CD8-positive, alpha-beta memory T cell (primary cell): ENCODE measurements around the gene CNIH2. TPM values are rescaled to one million over a fixed set of nuclear protein-coding genes. Genes with fewer than 3 reads are reported as not detected.
"Not testable (repeated sequence)": the region's sequence is repeated elsewhere in the genome, so short reads cannot be mapped to it uniquely, and the experiment has no call there.

Experiments
- CTCF ChIA-PET: fragments of 350-600 bp; sonication (Branson Sonifier 250); formaldehyde crosslinking; loops from one replicate; lab custom pipeline; 2021; ENCODE audit warnings: antibody characterized with exemption; lab: Charles Lee
- POLR2A ChIA-PET: fragments of 350-600 bp; sonication (Branson Sonifier 250); formaldehyde crosslinking; loops from one replicate; lab custom pipeline; 2021; ENCODE audit warnings: antibody characterized with exemption; lab: Charles Lee
- DNase-seq, 5 donors: peaks; one replicate each; pipeline versions ENCODE4 v3.0.0 to v3.0.0-alpha.2; 2020 to 2022; ENCODE audit warnings: mixed read lengths in 1 of 5
- H3K27ac ChIP-seq: one replicate; pipeline ENCODE4 v1.7.0; 2013; ENCODE audit warnings: low read depth, mild to moderate bottlenecking, low read length, moderate library complexity
- H3K27me3 ChIP-seq: 2 replicates; pipeline ENCODE4 v1.7.0; 2013; ENCODE audit warnings: low read length, mild to moderate bottlenecking; ENCODE audit not compliant: insufficient read depth, poor library complexity, severe bottlenecking
- H3K36me3 ChIP-seq: 2 replicates; pipeline ENCODE4 v1.7.0; 2013; ENCODE audit warnings: mild to moderate bottlenecking, low read length, moderate library complexity; ENCODE audit not compliant: insufficient read depth
- H3K4me1 ChIP-seq: 2 replicates; pipeline ENCODE4 v1.7.0; 2013; ENCODE audit warnings: mild to moderate bottlenecking, low read length, moderate library complexity; ENCODE audit not compliant: insufficient read depth
- H3K4me3 ChIP-seq: 2 replicates; pipeline ENCODE4 v1.7.0; 2013; ENCODE audit warnings: mild to moderate bottlenecking, low read length
- H3K9me3 ChIP-seq: 2 replicates; pipeline ENCODE4 v1.7.0; 2013; ENCODE audit warnings: mild to moderate bottlenecking, low read length
- H3K27ac Mint-ChIP-seq, 8 donors: one replicate each; pipeline ENCODE4 v1.8.0; 2020 to 2021; ENCODE audit warnings: mixed read lengths in 8 of 8, mild to moderate bottlenecking in 6 of 8, inconsistent platforms in 3 of 8, moderate library complexity in 3 of 8
- H3K27me3 Mint-ChIP-seq, 2 donors: one replicate each; pipeline ENCODE4 v1.8.0; 2020 to 2021; ENCODE audit warnings: mixed read lengths in 2 of 2, mild to moderate bottlenecking in 1 of 2, moderate library complexity in 1 of 2
- H3K36me3 Mint-ChIP-seq, 3 donors: one replicate each; pipeline ENCODE4 v1.8.0; 2020 to 2021; ENCODE audit warnings: mixed read lengths in 3 of 3, inconsistent platforms in 1 of 3, mild to moderate bottlenecking in 1 of 3
- H3K4me1 Mint-ChIP-seq, 3 donors: one replicate each; pipeline ENCODE4 v1.8.0; 2020 to 2021; ENCODE audit warnings: mixed read lengths in 3 of 3, inconsistent platforms in 1 of 3, mild to moderate bottlenecking in 1 of 3
- H3K4me3 Mint-ChIP-seq, 7 donors: one replicate each; pipeline ENCODE4 v1.8.0; 2020 to 2021; ENCODE audit warnings: mixed read lengths in 7 of 7, mild to moderate bottlenecking in 6 of 7, moderate library complexity in 4 of 7, inconsistent platforms in 2 of 7
- H3K9me3 Mint-ChIP-seq, 5 donors: one replicate each; pipeline ENCODE4 v1.8.0; 2020 to 2022; ENCODE audit warnings: mixed read lengths in 5 of 5, mild to moderate bottlenecking in 3 of 5, moderate library complexity in 2 of 5, inconsistent platforms in 1 of 5
- polyA plus RNA-seq: library from polyadenylated mRNA; unstranded; fragments of 300-500 nt; fragmentation: Illumina TruSeq; gene quantifications from one replicate; pipeline ENCODE4 v1.2.3, GENCODE V29; 2021
- total RNA-seq, 2 experiments: library from RNA; stranded (reverse); gene quantifications; one replicate each; pipeline ENCODE4 v1.2.3, GENCODE V29; 2021

The CNIH2 gene
- total and polyA plus RNA-seq, 3 experiments from 2014 or later: 2.7 to 2.8 TPM; not detected in 1

GRCh38 chr11:66277064-66277463 lies 911 bp upstream of the CNIH2 start:
- Mint-ChIP-seq H3K4me3 (peak overlapping the region in 5 of 7 donors; percentile 7 to 57 (median 44)), H3K4me1 (peaks cover 37 to 59% (median 43%) of the 10 kb centered on the region in 3 donors), H3K36me3 (peaks cover 6 to 48% (median 13%) of the 10 kb centered on the region in 3 donors), H3K27ac (peak overlapping the region in 7 of 8 donors; percentile 21 to 79 (median 66))
- H3K9me3 ChIP-seq, H3K27ac ChIP-seq, DNase-seq, H3K4me3 ChIP-seq, H3K9me3 Mint-ChIP-seq, H3K27me3 Mint-ChIP-seq, H3K27me3 ChIP-seq: not testable (repeated sequence)
- ChIA-PET CTCF (interaction anchor here (0.8 kb wide), 1 partner anchor 12 kb away, joined by 3 read pairs; the partner anchor contains the start of gene YIF1A), POLR2A (interaction anchor here (0.8 to 1.0 kb wide), 2 partner anchors 11 to 12 kb away, joined by 3 to 4 read pairs; partner anchors contain the start of gene YIF1A)
- peaks cover 37% of the 10 kb centered on the region for H3K4me1 ChIP-seq
- H3K36me3 ChIP-seq: peaks cover 31% of the 10 kb centered on the region

- peak overlapping the region in 7 of 8 donors; percentile 19 to 96 (median 85) for H3K27ac Mint-ChIP-seq
- no peaks in the 10 kb centered on the region for H3K27me3 ChIP-seq
- CTCF ChIA-PET: interaction anchor here (1.1 kb wide), 1 partner anchor 22 kb away, joined by 8 read pairs; no protein-coding TSS in a partner anchor
- peaks cover 0 to 7% of the 10 kb centered on the region in 2 donors for H3K27me3 Mint-ChIP-seq
- peak in 1 of 5 donors; percentile 63 for DNase-seq
- no peaks in the 10 kb centered on the region for H3K9me3 Mint-ChIP-seq
- peak overlapping the region; percentile 61 to 89 (median 67) for H3K4me3 Mint-ChIP-seq
- POLR2A ChIA-PET: interaction anchor here (0.6 to 1.0 kb wide), 4 partner anchors 11 to 944 kb away, joined by 3 to 6 read pairs (median 4); partner anchors contain the start of gene YIF1A
- no peak overlapping the region for H3K4me3 ChIP-seq
- H3K36me3 ChIP-seq: peaks cover 17% of the 10 kb centered on the region
- peaks cover 32% of the 10 kb centered on the region for H3K4me1 ChIP-seq
- no peaks in the 10 kb centered on the region for H3K9me3 ChIP-seq
- H3K27ac ChIP-seq: no peak overlapping the region
- peaks cover 36 to 57% (median 41%) of the 10 kb centered on the region in 3 donors for H3K4me1 Mint-ChIP-seq
- H3K36me3 Mint-ChIP-seq: peaks cover 2 to 34% (median 5%) of the 10 kb centered on the region in 3 donors
These were observed 552 bp downstream of the CNIH2 start for GRCh38 chr11:66278363-66279091.

GRCh38 chr11:66279092-66279734 lies 1.2 kb downstream of the CNIH2 start:
- Mint-ChIP-seq H3K4me1 (peaks cover 31 to 52% (median 35%) of the 10 kb centered on the region in 3 donors), H3K4me3 (peak overlapping the region; percentile 57 to 75 (median 64)), H3K36me3 (peaks cover 0 to 29% (median under 1%) of the 10 kb centered on the region in 3 donors), H3K9me3 (no peaks in the 10 kb centered on the region), H3K27me3 (peaks cover 0 to 7% of the 10 kb centered on the region in 2 donors), H3K27ac (peak overlapping the region in 7 of 8 donors; percentile 19 to 96 (median 80))
- CTCF ChIA-PET: interaction anchor here (0.8 to 1.1 kb wide), 3 partner anchors 10 to 57 kb away, joined by 3 to 8 read pairs (median 3); partner anchors contain the start of gene YIF1A
- Histone ChIP-seq H3K4me3 (no peak overlapping the region), H3K27me3 (no peaks in the 10 kb centered on the region), H3K36me3 (peaks cover 13% of the 10 kb centered on the region), H3K9me3 (no peaks in the 10 kb centered on the region), H3K4me1 (peaks cover 30% of the 10 kb centered on the region), H3K27ac (no peak overlapping the region)
- POLR2A ChIA-PET: interaction anchor here (0.6 to 1.0 kb wide), 6 partner anchors 10 to 944 kb away, joined by 3 to 6 read pairs (median 4); partner anchors contain the start of gene YIF1A
- DNase-seq: no peak

- Mint-ChIP-seq H3K4me1 (peaks cover 29 to 48% (median 33%) of the 10 kb centered on the region in 3 donors), H3K9me3 (no peaks in the 10 kb centered on the region), H3K4me3 (peak overlapping the region in 2 of 7 donors; percentile 78 to 79), H3K27me3 (peaks cover 0 to 7% of the 10 kb centered on the region in 2 donors), H3K27ac (peak overlapping the region in 2 of 8 donors; percentile 11 to 97), H3K36me3 (peaks cover 0 to 22% (median 0%) of the 10 kb centered on the region in 3 donors)
- H3K27me3 ChIP-seq: no peaks in the 10 kb centered on the region
- H3K36me3 ChIP-seq: peaks cover 3% of the 10 kb centered on the region
- H3K4me1 ChIP-seq: peaks cover 30% of the 10 kb centered on the region
- POLR2A ChIA-PET: interaction anchor here (1.0 kb wide), 2 partner anchors 9 to 10 kb away, joined by 3 to 5 read pairs; partner anchors contain the start of gene YIF1A
- no peak overlapping the region for H3K27ac ChIP-seq
- CTCF ChIA-PET: interaction anchor here (0.6 kb wide), 1 partner anchor 9 kb away, joined by 3 read pairs; no protein-coding TSS in a partner anchor
- H3K4me3 ChIP-seq: no peak overlapping the region
- no peaks in the 10 kb centered on the region for H3K9me3 ChIP-seq
- no peak for DNase-seq
These were observed 2.5 kb downstream of the CNIH2 start for GRCh38 chr11:66280428-66280827.

- peak overlapping the region in 7 of 8 donors; percentile 59 to 97 (median 91) for H3K27ac Mint-ChIP-seq
- no peaks in the 10 kb centered on the region for H3K36me3 ChIP-seq
- no peak overlapping the region for H3K4me3 ChIP-seq
- peaks cover 0 to 7% of the 10 kb centered on the region in 2 donors for H3K27me3 Mint-ChIP-seq
- H3K4me3 Mint-ChIP-seq: peak overlapping the region in 6 of 7 donors; percentile 5 to 79 (median 56)
- H3K27ac ChIP-seq: no peak overlapping the region
- H3K9me3 ChIP-seq: no peaks in the 10 kb centered on the region
- peaks cover 0 to 19% (median 0%) of the 10 kb centered on the region in 3 donors for H3K36me3 Mint-ChIP-seq
- no peaks in the 10 kb centered on the region for H3K9me3 Mint-ChIP-seq
- CTCF ChIA-PET: interaction anchor here (2.5 to 6.5 kb wide), 3 partner anchors 9 to 58 kb away, joined by 20 to 74 read pairs (median 25); no protein-coding TSS in a partner anchor
- peaks cover 29 to 48% (median 34%) of the 10 kb centered on the region in 3 donors for H3K4me1 Mint-ChIP-seq
- H3K27me3 ChIP-seq: no peaks in the 10 kb centered on the region
- POLR2A ChIA-PET: interaction anchor here (1.0 kb wide), 2 partner anchors 8 to 11 kb away, joined by 3 to 5 read pairs; partner anchors contain the start of gene YIF1A
- no peak for DNase-seq
- H3K4me1 ChIP-seq: peaks cover 30% of the 10 kb centered on the region
These were observed 3.0 kb downstream of the CNIH2 start for GRCh38 chr11:66281001-66281400.

- H3K36me3 ChIP-seq: no peaks in the 10 kb centered on the region
- H3K4me3 ChIP-seq: no peak overlapping the region
- no peaks in the 10 kb centered on the region for H3K27me3 ChIP-seq
- no peaks in the 10 kb centered on the region for H3K9me3 ChIP-seq
- peak overlapping the region; percentile 20 for H3K27ac ChIP-seq
- Mint-ChIP-seq H3K27ac (peak overlapping the region; percentile 50 to 97 (median 92)), H3K27me3 (peaks cover 0 to 7% of the 10 kb centered on the region in 2 donors), H3K36me3 (peaks cover 0 to 10% (median 0%) of the 10 kb centered on the region in 3 donors), H3K4me3 (peak overlapping the region; percentile 35 to 85 (median 56)), H3K9me3 (no peaks in the 10 kb centered on the region), H3K4me1 (peaks cover 33 to 50% (median 35%) of the 10 kb centered on the region in 3 donors)
- H3K4me1 ChIP-seq: peaks cover 33% of the 10 kb centered on the region
- ChIA-PET CTCF (interaction anchor here (0.7 to 6.5 kb wide), 8 partner anchors 9 to 166 kb away, joined by 3 to 74 read pairs (median 8); partner anchors contain the start of gene RAB1B), POLR2A (interaction anchor here (0.6 to 1.5 kb wide), 5 partner anchors 9 to 337 kb away, joined by 3 to 8 read pairs (median 4); partner anchors contain the start of gene TMEM151A)
- DNase-seq: no peak
These were observed 3.9 kb downstream of the CNIH2 start for GRCh38 chr11:66281776-66282467.
